GM06990 (cell line): ENCODE results near the gene AKR1C3.
"Not testable (repeated sequence)": the region's sequence is repeated elsewhere in the genome, so short reads cannot be mapped to it uniquely, and the experiment has no call there.

Experiments
- DNase-seq: peaks from one replicate; pipeline ENCODE4 v3.0.0-alpha.2; 2011; ENCODE audit not compliant: insufficient read length; ENCODE audit errors: extremely low read depth
- H3K27me3 ChIP-seq: replicated peaks from 2 replicates; pipeline ENCODE4 v1.6.0; 2011; ENCODE audit warnings: low read length; ENCODE audit not compliant: control insufficient read depth, insufficient read depth
- H3K36me3 ChIP-seq: 2 replicates; pipeline ENCODE4 v1.5.1; 2011; ENCODE audit warnings: low read length; ENCODE audit not compliant: control insufficient read depth, insufficient read depth
- H3K4me3 ChIP-seq: replicated peaks from 2 replicates; pipeline ENCODE4 v1.5.1; 2011; ENCODE audit warnings: low read depth, mild to moderate bottlenecking, control low read depth, low read length
- CTCF ChIP-seq: IDR thresholded peaks from 2 replicates; pipeline ENCODE4 v1.5.1; 2011; ENCODE audit warnings: low read length, control low read depth, mild to moderate bottlenecking, inconsistent platforms; ENCODE audit not compliant: insufficient read depth, poor library complexity, severe bottlenecking

The AKR1C3 gene

GRCh38 chr10:5123886-5124285, 29.7 kb downstream of the AKR1C3 start:
- Histone ChIP-seq H3K4me3 (no peak overlapping the region), H3K36me3 (no peaks in the 10 kb centered on the region), H3K27me3 (no peaks in the 10 kb centered on the region)
- TF ChIP-seq CTCF, result no peak
- no peak for DNase-seq

GRCh38 chr10:5125315-5126044, 31.3 kb downstream of the AKR1C3 start:
- H3K4me3 ChIP-seq, result no peak overlapping the region
- no peak for TF ChIP-seq CTCF
- no peaks in the 10 kb centered on the region for H3K36me3 ChIP-seq
- DNase-seq, result no peak
- H3K27me3 ChIP-seq, result no peaks in the 10 kb centered on the region

GRCh38 chr10:5135581-5135980, 41.4 kb downstream of the AKR1C3 start:
- Histone ChIP-seq H3K27me3 (no peaks in the 10 kb centered on the region), H3K4me3 (no peak overlapping the region), H3K36me3 (no peaks in the 10 kb centered on the region)
- TF ChIP-seq CTCF, result no peak
- DNase-seq, result no peak

GRCh38 chr10:5136468-5137087, 42.4 kb downstream of the AKR1C3 start:
- no peaks in the 10 kb centered on the region for H3K27me3 ChIP-seq
- H3K4me3 ChIP-seq, result no peak overlapping the region
- TF ChIP-seq CTCF, result no peak
- no peak for DNase-seq
- no peaks in the 10 kb centered on the region for H3K36me3 ChIP-seq

GRCh38 chr10:5137699-5138098, 43.5 kb downstream of the AKR1C3 start:
- not testable (repeated sequence) for DNase-seq, H3K36me3 ChIP-seq, H3K27me3 ChIP-seq, H3K4me3 ChIP-seq

GRCh38 chr10:5142199-5142598, 48.0 kb downstream of the AKR1C3 start:
- TF ChIP-seq CTCF, result no peak
- Histone ChIP-seq H3K36me3 (no peaks in the 10 kb centered on the region), H3K27me3 (no peaks in the 10 kb centered on the region), H3K4me3 (no peak overlapping the region)
- no peak for DNase-seq
